Activated CD8-positive, alpha-beta T cell treated with anti-CD3 and anti-CD28 coated beads for 36 hours (primary cell): ENCODE results near the gene CAMK2N1. TPM values are rescaled to one million over a fixed set of nuclear protein-coding genes. Genes with fewer than 3 reads are reported as not detected.
A peak's percentile ranks its signal among the peaks of the same experiment; 100 is the strongest.

ENCODE experiments used
- ATAC-seq: fragments of 200-7000 bp; cut with Tn5 transposase; one replicate; pipeline ENCODE4 v1.10.0; 2021; ENCODE audit warnings: mild to moderate bottlenecking, moderate library complexity
- CTCF ChIA-PET: fragments of 350-600 bp; sonication (Branson Sonifier 250); formaldehyde crosslinking; loops from one replicate; lab custom pipeline; 2021; ENCODE audit warnings: antibody characterized with exemption; lab: Charles Lee
- POLR2A ChIA-PET: fragments of 350-600 bp; sonication (Branson Sonifier 250); formaldehyde crosslinking; loops from one replicate; lab custom pipeline; 2021; ENCODE audit warnings: antibody characterized with exemption; lab: Charles Lee
- DNase-seq: peaks from one replicate; pipeline ENCODE4 v3.0.0-alpha.2; 2020
- H3K27ac Mint-ChIP-seq: one replicate; pipeline ENCODE4 v1.8.0; 2021; ENCODE audit warnings: mild to moderate bottlenecking, mixed read lengths
- H3K27me3 Mint-ChIP-seq: one replicate; pipeline ENCODE4 v1.8.0; 2021; ENCODE audit warnings: mixed read lengths
- H3K36me3 Mint-ChIP-seq: one replicate; pipeline ENCODE4 v1.8.0; 2021; ENCODE audit warnings: low read depth, mixed read lengths
- H3K4me1 Mint-ChIP-seq: one replicate; pipeline ENCODE4 v1.8.0; 2021; ENCODE audit warnings: low read depth, mixed read lengths
- H3K4me3 Mint-ChIP-seq: one replicate; pipeline ENCODE4 v1.8.0; 2021; ENCODE audit warnings: mild to moderate bottlenecking, moderate library complexity, mixed read lengths
- H3K9me3 Mint-ChIP-seq: one replicate; pipeline ENCODE4 v1.8.0; 2021; ENCODE audit warnings: mixed read lengths
- CTCF ChIP-seq: fragments of 200-600 bp; IDR thresholded peaks from one replicate; pipeline ENCODE4 v1.8.0; 2022; ENCODE audit warnings: antibody characterized with exemption, mild to moderate bottlenecking
- intact Hi-C: fragments of 100-400 bp; cut with micrococcal nuclease; formaldehyde crosslinking; loops from one replicate; pipeline ENCODE4 v1.10.0; 2022
- total RNA-seq, 2 experiments: library from RNA; stranded (reverse); gene quantifications; one replicate each; pipeline ENCODE4 v1.2.3, GENCODE V29; 2021

The CAMK2N1 gene
- total RNA-seq, 2 experiments from 2014 or later, result 0.67 to 0.86 TPM

GRCh38 chr1:20483833-20484518 lies 2.0 kb downstream of the CAMK2N1 start:
- DNase-seq, result no peak
- CTCF ChIA-PET, result interaction anchor here (0.8 to 3.0 kb wide), 6 partner anchors 8 to 278 kb away, joined by 3 to 19 read pairs (median 4); partner anchors contain the start of gene PINK1
- no peak for ATAC-seq

GRCh38 chr1:20483098-20483832 lies 2.7 kb downstream of the CAMK2N1 start:
- H3K27me3 Mint-ChIP-seq, result peaks cover 59% of the 10 kb centered on the region
- H3K4me3 Mint-ChIP-seq, result no peak overlapping the region
- no peak overlapping the region for H3K27ac Mint-ChIP-seq
- ChIA-PET POLR2A (no interaction called here), CTCF (interaction anchor here (0.8 to 3.0 kb wide), 3 partner anchors 11 to 278 kb away, joined by 3 to 19 read pairs (median 6); partner anchors contain the start of gene PINK1)
- H3K4me1 Mint-ChIP-seq, result peaks cover 12% of the 10 kb centered on the region
- intact Hi-C loops, result no loop called here
- no peaks in the 10 kb centered on the region for H3K9me3 Mint-ChIP-seq
- no peak for TF ChIP-seq CTCF
- no peaks in the 10 kb centered on the region for H3K36me3 Mint-ChIP-seq
- DNase-seq (no peak), ATAC-seq (no peak)

More at GRCh38 chr1:20483833-20484518, 2.0 kb downstream of the CAMK2N1 start:
- Mint-ChIP-seq H3K4me3 (peak overlapping the region; percentile 62), H3K27ac (no peak overlapping the region), H3K4me1 (peaks cover 12% of the 10 kb centered on the region), H3K9me3 (no peaks in the 10 kb centered on the region), H3K36me3 (no peaks in the 10 kb centered on the region), H3K27me3 (peaks cover 60% of the 10 kb centered on the region)
- intact Hi-C loops, result no loop called here
- POLR2A ChIA-PET, result no interaction called here
- TF ChIP-seq CTCF, result no peak

- Mint-ChIP-seq H3K36me3 (no peaks in the 10 kb centered on the region), H3K27ac (no peak overlapping the region), H3K4me3 (no peak overlapping the region), H3K27me3 (peaks cover 56% of the 10 kb centered on the region), H3K9me3 (no peaks in the 10 kb centered on the region), H3K4me1 (peaks cover 12% of the 10 kb centered on the region)
- no peak for TF ChIP-seq CTCF
- ChIA-PET POLR2A (no interaction called here), CTCF (interaction anchor here (1.1 to 1.4 kb wide), 2 partner anchors 11 to 51 kb away, joined by 3 to 5 read pairs; no protein-coding TSS in a partner anchor)
- intact Hi-C loops, result no loop called here
- ATAC-seq (no peak), DNase-seq (no peak)
Observed at GRCh38 chr1:20481643-20482498, 4.1 kb downstream of the CAMK2N1 start.

- intact Hi-C loops, result no loop called here
- TF ChIP-seq CTCF, result no peak
- CTCF ChIA-PET, result interaction anchor here (1.1 to 1.4 kb wide), 2 partner anchors 12 to 50 kb away, joined by 3 to 5 read pairs; no protein-coding TSS in a partner anchor
Observed at GRCh38 chr1:20480951-20481617, 4.9 kb downstream of the CAMK2N1 start.

More at GRCh38 chr1:20480951-20481617, 4.9 kb downstream of the CAMK2N1 start:
- POLR2A ChIA-PET, result interaction anchor here (0.6 kb wide), 1 partner anchor 32 kb away, joined by 3 read pairs; no protein-coding TSS in a partner anchor
- H3K27me3 Mint-ChIP-seq, result peaks cover 62% of the 10 kb centered on the region
- ATAC-seq (no peak), DNase-seq (no peak)
- H3K9me3 Mint-ChIP-seq, result no peaks in the 10 kb centered on the region
- H3K27ac Mint-ChIP-seq, result no peak overlapping the region
- H3K36me3 Mint-ChIP-seq, result no peaks in the 10 kb centered on the region
- H3K4me3 Mint-ChIP-seq, result no peak overlapping the region
- H3K4me1 Mint-ChIP-seq, result peaks cover 12% of the 10 kb centered on the region
